SK-N-SH (cell line): ENCODE measurements around the gene INO80D.

ENCODE experiments used
- EP300 ChIP-seq, 2 experiments: IDR thresholded peaks; 2 replicates each; pipeline versions ENCODE4 v1.4.0 to v1.6.1; 2012; ENCODE audit warnings: borderline replicate concordance in 1 of 2, low read depth in 1 of 2, low read length in 1 of 2
- EZH2phosphoT487 ChIP-seq: fragments of 200-600 bp; sonication (generic); IDR thresholded peaks from 2 replicates; pipeline ENCODE4 v1.6.1; 2017; ENCODE audit warnings: low read depth, mixed run types, mild to moderate bottlenecking, antibody characterized with exemption, moderate library complexity, borderline replicate concordance
- JUND ChIP-seq: IDR thresholded peaks from 2 replicates; pipeline ENCODE4 v1.4.0; 2012
- MEF2A ChIP-seq: IDR thresholded peaks from 2 replicates; pipeline ENCODE4 v1.4.0; 2012; ENCODE audit warnings: low read depth, borderline replicate concordance
- POLR2AphosphoS5 ChIP-seq: IDR thresholded peaks from 2 replicates; pipeline ENCODE4 v1.6.1; 2012; ENCODE audit warnings: low read depth, low read length
- RCOR1 ChIP-seq: fragments of 150-350 bp; IDR thresholded peaks from 2 replicates; pipeline ENCODE4 v1.6.1; 2017; ENCODE audit warnings: antibody characterized with exemption, low read length
- SIN3A ChIP-seq: IDR thresholded peaks from 2 replicates; pipeline ENCODE4 v1.6.1; 2012; ENCODE audit warnings: low read depth, mild to moderate bottlenecking, low read length, moderate library complexity, borderline replicate concordance
- TAF1 ChIP-seq: IDR thresholded peaks from 2 replicates; pipeline ENCODE4 v1.6.1; 2012; ENCODE audit warnings: low read depth, mild to moderate bottlenecking, low read length, moderate library complexity, borderline replicate concordance
- TCF12 ChIP-seq: IDR thresholded peaks from 2 replicates; pipeline ENCODE4 v1.4.0; 2012
- TEAD4 ChIP-seq: IDR thresholded peaks from 2 replicates; pipeline ENCODE4 v1.4.0; 2012; ENCODE audit warnings: mild to moderate bottlenecking, borderline replicate concordance; ENCODE audit not compliant: insufficient read depth
- YY1 ChIP-seq: IDR thresholded peaks from 2 replicates; pipeline ENCODE4 v1.4.0; 2012; ENCODE audit warnings: low read depth, mild to moderate bottlenecking
- TF ChIP-seq, protein P1 (sequence below): IDR thresholded peaks from 2 replicates; pipeline ENCODE4 v1.4.0; 2012; ENCODE audit warnings: low read depth, borderline replicate concordance
- TF ChIP-seq, protein P2 (sequence below): fragments of 200-600 bp; sonication (generic); IDR thresholded peaks from 2 replicates; pipeline ENCODE4 v1.6.1; 2017; ENCODE audit warnings: antibody characterized with exemption, mild to moderate bottlenecking, moderate library complexity
- TF ChIP-seq, protein P3 (sequence below): IDR thresholded peaks from 2 replicates; pipeline ENCODE4 v1.4.0; 2012; ENCODE audit warnings: low read depth, borderline replicate concordance

DNA sequence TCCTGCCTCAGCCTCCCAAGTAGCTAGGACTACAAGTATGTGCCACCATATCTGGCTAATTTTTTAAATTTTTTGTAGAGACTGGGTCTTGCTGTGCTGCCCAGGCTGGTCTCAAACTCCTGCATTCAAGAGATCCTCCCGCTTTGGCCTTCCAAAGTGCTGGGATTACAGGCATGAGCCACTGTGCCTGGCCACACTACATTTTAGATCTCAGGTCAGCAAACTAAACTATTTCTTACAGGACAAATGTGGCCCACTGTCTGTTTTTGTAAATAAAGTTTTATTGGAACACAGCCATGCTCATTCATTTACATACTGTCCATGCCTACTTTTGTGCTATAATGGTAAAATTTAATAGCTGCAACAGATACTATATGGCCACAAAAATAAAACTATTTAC lies 17.8 kb downstream of the INO80D start:
- TF ChIP-seq, protein P1, sequence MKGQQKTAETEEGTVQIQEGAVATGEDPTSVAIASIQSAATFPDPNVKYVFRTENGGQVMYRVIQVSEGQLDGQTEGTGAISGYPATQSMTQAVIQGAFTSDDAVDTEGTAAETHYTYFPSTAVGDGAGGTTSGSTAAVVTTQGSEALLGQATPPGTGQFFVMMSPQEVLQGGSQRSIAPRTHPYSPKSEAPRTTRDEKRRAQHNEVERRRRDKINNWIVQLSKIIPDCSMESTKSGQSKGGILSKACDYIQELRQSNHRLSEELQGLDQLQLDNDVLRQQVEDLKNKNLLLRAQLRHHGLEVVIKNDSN: no peak
- TF ChIP-seq SIN3A: no peak
- no peak for TF ChIP-seq EZH2phosphoT487
- TF ChIP-seq, protein P2, sequence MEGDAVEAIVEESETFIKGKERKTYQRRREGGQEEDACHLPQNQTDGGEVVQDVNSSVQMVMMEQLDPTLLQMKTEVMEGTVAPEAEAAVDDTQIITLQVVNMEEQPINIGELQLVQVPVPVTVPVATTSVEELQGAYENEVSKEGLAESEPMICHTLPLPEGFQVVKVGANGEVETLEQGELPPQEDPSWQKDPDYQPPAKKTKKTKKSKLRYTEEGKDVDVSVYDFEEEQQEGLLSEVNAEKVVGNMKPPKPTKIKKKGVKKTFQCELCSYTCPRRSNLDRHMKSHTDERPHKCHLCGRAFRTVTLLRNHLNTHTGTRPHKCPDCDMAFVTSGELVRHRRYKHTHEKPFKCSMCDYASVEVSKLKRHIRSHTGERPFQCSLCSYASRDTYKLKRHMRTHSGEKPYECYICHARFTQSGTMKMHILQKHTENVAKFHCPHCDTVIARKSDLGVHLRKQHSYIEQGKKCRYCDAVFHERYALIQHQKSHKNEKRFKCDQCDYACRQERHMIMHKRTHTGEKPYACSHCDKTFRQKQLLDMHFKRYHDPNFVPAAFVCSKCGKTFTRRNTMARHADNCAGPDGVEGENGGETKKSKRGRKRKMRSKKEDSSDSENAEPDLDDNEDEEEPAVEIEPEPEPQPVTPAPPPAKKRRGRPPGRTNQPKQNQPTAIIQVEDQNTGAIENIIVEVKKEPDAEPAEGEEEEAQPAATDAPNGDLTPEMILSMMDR: no peak
- no peak for TF ChIP-seq JUND
- TF ChIP-seq POLR2AphosphoS5: no peak
- TF ChIP-seq, protein P3, sequence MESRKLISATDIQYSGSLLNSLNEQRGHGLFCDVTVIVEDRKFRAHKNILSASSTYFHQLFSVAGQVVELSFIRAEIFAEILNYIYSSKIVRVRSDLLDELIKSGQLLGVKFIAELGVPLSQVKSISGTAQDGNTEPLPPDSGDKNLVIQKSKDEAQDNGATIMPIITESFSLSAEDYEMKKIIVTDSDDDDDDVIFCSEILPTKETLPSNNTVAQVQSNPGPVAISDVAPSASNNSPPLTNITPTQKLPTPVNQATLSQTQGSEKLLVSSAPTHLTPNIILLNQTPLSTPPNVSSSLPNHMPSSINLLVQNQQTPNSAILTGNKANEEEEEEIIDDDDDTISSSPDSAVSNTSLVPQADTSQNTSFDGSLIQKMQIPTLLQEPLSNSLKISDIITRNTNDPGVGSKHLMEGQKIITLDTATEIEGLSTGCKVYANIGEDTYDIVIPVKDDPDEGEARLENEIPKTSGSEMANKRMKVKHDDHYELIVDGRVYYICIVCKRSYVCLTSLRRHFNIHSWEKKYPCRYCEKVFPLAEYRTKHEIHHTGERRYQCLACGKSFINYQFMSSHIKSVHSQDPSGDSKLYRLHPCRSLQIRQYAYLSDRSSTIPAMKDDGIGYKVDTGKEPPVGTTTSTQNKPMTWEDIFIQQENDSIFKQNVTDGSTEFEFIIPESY: no peak
- TF ChIP-seq TCF12: no peak
- TF ChIP-seq RCOR1: no peak
- TF ChIP-seq TEAD4: no peak
- no peak for TF ChIP-seq YY1
- no peak for TF ChIP-seq MEF2A
- TF ChIP-seq EP300 (IDR thresholded peaks at IDR 0.05; ENCODE audit: borderline replicate concordance in 1 of 2, low read depth in 1 of 2, low read length in 1 of 2): no peak
- TF ChIP-seq TAF1: no peak
